GM21367 (cell line): ENCODE measurements around the gene SHROOM3.

Experiments used
- ATAC-seq: cut with Tn5 transposase; IDR thresholded peaks from one replicate; pipeline ENCODE4 v1.9.1; 2021; ENCODE audit not compliant: unreplicated experiment

SHROOM3 gene

DNA sequence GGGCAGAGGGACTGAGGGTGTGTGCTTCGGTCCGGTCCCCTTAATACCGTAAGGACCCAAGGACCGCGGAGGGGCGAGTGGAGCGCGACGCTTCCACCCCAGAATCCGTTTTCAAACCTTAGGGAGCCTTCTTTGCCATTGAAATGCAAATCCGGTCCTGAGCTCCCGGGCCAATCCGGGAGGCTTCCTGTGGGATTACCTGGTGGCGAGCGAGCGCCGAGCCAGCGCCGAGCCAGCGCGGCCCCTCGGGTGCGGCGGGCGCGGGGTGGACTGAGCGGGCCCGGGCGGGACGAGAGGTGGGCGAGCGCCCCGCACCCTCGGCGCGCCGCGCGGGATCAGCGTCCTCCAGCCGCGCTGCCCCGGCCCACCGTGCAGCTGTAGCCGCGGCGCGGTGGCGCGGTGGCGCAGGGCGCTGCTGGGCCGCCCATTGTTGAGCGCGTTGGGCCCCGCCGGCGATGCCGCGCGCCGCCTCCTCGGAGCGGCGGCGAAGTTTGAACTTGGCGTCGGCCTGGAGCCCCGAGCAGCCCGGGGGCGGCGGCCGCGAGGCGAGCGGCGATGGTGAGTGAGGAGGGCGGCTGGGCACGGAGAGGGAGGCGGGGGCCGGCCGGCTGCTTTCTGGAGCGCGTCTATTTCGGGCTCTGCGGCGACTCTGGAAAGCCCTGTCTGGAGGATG lies 254.3 kb downstream of the SHROOM3 start:
- ATAC-seq: no peak

DNA sequence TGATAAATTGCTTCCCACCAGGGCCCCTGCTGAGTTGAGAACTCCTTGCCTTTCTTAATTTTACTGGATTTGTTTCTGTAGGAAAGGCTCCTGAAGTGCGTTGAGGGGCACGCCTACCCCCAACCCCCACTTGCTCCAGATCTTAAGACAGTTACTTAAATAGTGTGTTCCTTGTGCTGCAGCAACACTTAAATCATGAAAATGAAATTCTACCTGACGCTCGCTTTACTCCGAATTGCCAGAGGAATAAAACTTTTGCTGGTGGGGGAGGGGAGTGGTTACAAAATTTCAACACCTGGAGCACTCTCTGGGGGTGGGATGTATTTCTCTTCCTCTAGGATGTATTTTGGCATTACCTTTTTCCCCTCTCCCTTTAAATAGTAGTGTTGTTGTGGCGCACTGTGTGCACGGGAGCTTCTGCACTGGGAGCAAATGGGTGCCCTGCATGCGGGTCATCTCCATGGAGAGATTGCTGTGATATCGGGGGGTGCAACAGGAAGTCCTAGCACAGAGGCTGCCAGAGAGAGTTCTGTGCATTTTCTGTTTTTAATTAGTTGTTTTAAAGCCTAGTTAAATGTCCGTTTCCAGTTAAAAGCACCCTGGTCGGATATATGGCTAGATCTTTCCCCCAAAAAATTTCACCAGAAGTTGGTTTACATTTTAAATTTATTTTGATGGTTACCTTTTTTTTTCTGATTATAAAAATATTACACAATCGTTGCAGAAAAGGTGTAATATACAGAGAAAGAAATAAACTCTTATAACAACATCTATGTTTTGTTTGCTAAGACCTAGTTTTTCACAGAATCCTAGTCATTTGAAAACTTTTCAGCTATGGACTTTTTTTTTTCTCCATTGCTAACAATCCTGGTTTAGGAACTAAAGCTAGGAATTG lies 255.2 kb downstream of the SHROOM3 start:
- ATAC-seq: no peak

DNA sequence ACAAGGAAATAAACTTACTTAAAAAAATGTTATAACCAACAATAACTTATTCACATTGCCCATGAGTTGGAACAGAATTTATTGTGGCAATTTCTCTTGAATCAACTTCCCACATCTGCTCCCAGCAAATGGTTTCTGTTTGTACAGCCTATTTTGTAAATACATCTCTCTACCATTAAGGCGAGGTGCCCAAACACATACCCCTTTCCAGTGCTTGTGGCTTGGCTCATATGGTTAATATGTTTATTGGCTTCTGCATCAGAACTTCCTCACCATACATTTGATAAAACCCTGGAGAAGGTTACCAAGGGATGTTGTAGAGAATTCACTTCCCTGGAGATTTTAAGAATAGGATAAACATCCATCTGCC lies 255.9 kb downstream of the SHROOM3 start:
- no peak for ATAC-seq

DNA sequence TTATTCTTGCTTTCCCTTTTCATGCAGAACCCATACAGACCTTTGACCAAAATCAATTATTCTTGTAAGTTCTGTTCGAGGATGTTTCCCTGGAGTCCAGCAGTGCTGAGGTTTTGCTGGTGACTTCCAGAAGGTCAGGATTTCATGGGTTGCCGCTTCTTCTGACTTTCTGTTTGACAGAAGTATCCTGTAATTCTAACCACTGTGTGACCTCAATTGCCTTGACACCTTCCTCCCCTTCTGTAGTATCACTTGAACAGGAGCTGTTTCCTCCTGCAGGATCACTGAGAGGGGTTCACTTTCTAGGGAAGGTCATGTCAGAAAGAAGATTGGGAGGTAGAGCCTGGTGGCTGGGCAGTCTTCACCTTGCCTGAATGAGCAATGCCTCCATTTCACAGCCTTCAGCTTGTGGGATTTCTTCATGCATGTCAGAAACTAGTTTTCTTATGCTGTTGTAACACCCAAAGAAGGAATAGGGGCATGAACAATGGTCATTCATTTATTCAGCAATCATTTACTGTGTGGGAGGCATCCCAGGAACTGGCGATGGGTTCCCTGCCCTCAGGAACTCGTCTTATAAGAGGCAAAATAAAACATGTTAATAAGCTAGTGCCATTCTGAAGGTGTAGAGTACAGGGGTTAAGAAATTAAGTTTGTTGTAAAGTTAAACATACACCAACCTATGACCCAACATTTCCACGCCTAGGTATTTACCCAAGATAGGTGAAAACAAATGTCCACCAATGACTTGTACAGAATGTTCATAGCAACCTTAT lies 257.0 kb downstream of the SHROOM3 start:
- no peak for ATAC-seq

DNA sequence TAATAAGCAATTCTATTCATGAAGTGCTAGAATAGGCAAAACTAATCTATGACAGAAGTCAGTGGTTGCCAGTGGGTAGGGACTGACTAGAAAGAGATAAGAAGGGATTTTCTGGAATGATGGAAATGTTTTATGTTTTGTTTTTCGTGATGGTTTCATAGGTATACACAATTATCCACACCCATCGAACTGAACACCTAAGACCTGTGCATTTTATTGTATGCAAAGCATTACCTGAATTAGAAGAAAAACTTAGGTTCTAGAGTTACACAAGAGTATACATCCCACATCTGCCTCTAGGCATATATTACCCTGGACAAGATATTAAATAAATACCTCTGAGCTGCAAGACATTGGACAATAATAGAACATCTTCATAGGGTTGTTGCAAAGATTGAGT lies 257.7 kb downstream of the SHROOM3 start:
- ATAC-seq: no peak

- ATAC-seq: no peak
Observed at GRCh38 chr4:76694056-76694455, 259.0 kb downstream of the SHROOM3 start.

- ATAC-seq: no peak
Observed at GRCh38 chr4:76696109-76696508, 261.1 kb downstream of the SHROOM3 start.

- peak; percentile 92 for ATAC-seq
Observed at GRCh38 chr4:76697129-76697803, 262.2 kb downstream of the SHROOM3 start.

DNA sequence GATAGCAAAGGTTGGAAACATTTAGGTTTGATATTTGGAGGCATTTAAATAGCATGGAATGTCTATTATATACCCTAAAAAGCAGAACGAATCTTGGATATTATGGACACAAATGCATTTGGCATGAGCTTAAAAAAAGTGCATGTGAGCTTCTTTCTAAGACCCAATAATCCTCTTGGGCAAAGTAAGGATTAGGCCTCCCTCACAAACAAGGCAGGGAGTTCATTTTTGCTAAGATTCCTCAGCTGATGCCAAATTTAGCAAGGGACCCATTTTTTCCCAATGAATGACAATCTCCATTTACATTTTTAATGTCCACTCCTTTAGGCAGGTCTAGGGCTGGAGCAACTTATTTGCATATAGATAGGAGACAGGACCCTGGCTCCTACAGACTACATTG lies 263.1 kb downstream of the SHROOM3 start:
- no peak for ATAC-seq

GRCh38 chr4:76699751-76700310 lies 264.8 kb downstream of the SHROOM3 start:
- ATAC-seq: no peak

DNA sequence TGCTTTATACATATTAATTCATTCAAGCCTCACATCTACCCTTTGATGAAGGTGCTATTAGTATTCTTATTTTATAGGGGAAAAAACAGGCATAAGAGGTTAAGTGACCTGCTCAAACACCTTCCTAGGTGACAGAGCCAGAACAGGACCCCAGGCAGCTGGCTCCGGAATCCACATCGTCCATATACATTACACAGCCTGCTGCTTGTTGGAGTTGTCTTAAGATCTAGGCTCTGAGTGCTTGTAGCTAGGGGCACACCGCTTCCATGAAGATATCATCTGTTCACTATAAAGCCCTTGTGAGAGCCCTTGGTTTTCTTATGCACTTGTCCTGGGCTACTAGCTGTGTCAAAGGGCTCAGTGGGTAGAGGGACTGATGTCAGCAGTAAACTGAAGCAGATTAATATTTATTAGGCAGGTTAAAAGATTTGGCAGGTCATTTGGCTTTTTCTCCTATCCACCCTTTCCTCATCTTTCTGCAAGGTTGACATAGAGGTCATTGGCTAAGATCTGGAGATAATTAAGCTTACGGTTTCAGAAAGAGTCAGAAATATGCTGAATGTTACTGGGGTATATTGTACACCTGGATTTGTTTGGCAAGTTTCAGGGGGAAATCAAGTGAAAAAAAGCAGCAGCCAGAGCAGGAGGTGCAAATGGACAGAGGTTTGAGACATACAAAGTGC lies 267.6 kb downstream of the SHROOM3 start:
- ATAC-seq: no peak

DNA sequence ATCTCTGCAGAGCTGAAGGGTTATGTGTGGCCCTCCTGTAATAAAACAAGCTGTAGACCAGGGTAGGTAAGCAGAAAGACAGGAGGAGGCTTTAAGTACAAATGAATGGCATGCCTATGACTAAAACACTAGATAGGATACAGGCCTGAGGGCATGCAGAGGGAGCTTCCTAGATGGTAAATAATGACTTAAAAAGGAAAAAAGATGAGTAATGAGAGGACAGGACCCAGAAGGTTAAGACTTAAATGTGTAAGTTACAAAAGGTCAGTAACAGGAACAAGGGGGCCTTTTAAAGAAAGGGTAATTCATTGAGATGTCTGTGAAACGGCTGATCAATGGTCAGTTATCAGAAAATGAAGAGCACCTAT lies 268.1 kb downstream of the SHROOM3 start:
- ATAC-seq: no peak

DNA sequence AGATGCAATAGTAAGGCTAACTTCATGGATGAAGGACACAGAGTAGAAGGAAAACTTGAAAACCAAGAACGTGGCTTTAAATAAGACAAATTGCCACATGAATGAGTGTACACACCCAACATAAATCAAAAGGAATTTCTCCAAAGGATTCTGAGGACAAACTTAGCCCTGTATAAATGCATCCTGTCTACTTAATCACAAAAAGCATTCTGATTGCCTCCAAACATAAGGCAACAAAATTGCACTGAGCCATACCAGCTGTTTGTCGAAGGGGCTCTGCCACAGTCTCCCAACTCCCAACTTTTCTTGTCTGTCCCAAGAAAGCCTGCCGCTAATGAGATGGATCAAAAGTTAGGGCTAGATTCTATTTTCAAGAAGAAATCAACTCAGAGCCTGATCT lies 268.6 kb downstream of the SHROOM3 start:
- ATAC-seq: no peak

DNA sequence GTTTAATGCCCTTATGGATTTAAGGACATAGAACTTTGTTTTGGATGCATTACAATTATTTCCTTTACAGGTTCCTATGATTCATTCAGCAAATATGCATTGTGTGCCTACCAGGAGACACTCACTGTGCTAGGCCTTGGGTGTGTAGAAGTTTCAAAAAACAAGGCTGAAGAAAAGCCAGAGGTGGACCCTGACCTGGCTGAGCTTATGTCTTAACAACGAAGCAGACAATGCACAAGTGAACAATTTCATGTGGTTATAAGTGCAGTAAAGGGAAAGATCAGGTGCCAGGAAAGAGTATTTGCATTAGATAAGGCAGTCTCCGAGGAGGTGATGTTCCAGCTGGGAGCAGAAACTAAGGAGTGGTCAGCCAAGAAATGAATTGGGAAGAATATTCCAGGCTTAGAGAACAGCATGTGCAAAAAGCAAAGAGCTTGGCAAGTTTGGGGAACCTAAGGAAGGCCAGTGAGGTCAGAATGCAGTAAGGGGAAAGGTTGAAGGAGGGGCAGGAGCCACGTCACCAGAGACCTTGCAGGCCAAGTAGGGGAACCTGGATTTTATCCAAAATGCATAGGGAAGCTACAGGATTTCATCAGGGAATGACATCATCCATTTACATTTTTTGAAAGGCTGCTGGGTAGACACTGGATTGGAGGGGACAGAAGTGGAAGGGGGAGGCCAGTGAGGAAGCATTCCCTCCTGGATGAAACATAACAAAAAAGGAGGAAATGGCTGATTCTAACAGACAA lies 269.3 kb downstream of the SHROOM3 start:
- no peak for ATAC-seq

DNA sequence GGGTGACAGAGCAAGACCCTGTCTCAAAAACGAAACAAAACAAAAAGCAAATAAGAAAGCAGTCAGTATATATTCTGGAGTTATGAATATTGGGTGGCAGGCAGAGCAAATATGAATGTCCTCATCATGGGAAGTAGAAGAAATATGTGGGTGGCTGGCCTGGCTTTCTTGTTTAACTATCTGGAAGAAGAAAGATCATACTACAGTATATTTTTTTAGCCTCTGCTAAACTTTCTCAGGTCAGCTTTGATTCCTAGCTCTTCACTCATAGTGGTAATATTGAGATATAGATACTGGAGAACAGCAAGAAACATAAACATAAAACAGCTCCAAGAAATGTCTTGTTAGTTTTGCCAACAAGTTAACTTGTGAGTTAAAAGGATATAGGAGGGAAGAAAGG lies 270.4 kb downstream of the SHROOM3 start:
- ATAC-seq: no peak

- no peak for ATAC-seq
Observed at GRCh38 chr4:76706581-76706980, 271.6 kb downstream of the SHROOM3 start.

- ATAC-seq: no peak
Observed at GRCh38 chr4:76708971-76709771, 274.1 kb downstream of the SHROOM3 start.

- ATAC-seq: no peak
Observed at GRCh38 chr4:76709772-76710090, 274.7 kb downstream of the SHROOM3 start.

DNA sequence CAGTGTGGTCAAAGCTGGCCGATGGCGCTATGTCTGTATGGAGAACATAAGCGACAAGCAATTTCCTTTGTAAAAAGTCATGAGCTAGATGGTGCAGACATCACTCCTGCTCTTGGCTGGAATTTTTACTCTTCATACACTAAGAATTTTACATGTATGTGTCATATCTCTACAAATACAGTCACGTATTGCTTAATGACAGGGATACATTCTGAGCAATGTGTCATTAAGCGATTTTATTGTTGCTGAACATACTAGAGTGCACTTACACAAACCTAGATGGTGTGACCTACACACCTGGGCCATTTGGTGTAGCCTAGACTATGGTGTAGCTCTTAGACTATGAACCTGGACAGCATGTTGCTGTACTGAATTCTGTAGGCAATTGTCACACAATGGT lies 277.5 kb downstream of the SHROOM3 start:
- no peak for ATAC-seq
